ENCODE measurements around the gene NTRK2. TPM values are rescaled to one million over a fixed set of nuclear protein-coding genes. Genes with fewer than 3 reads are reported as not detected.
A peak's percentile ranks its signal among the peaks of the same experiment; 100 is the strongest.
"Not testable (repeated sequence)": the region's sequence is repeated elsewhere in the genome, so short reads cannot be mapped to it uniquely, and the experiment has no call there.

NTRK2 gene
- total RNA-seq, 2 experiments from 2014 or later, result 0.12 to 2.9 TPM

GRCh38 chr9:84869091-84869490, 199.6 kb downstream of the NTRK2 start:
- Mint-ChIP-seq H3K4me3 (no peak overlapping the region), H3K27me3 (no peaks in the 10 kb centered on the region), H3K9me3 (ENCODE audit: low read depth) (no peaks in the 10 kb centered on the region), H3K36me3 (no peaks in the 10 kb centered on the region), H3K27ac (no peak overlapping the region), H3K4me1 (no peaks in the 10 kb centered on the region)
- CTCF ChIA-PET, result no interaction called here
- ATAC-seq (no peak), DNase-seq (no peak)

GRCh38 chr9:84871983-84872382, 202.5 kb downstream of the NTRK2 start:
- no peaks in the 10 kb centered on the region for H3K9me3 Mint-ChIP-seq (ENCODE audit: low read depth)
- peaks cover 9% of the 10 kb centered on the region for H3K4me1 Mint-ChIP-seq
- no peaks in the 10 kb centered on the region for H3K36me3 Mint-ChIP-seq
- H3K4me3 Mint-ChIP-seq, result no peak overlapping the region
- CTCF ChIA-PET, result no interaction called here
- no peaks in the 10 kb centered on the region for H3K27me3 Mint-ChIP-seq
- no peak for ATAC-seq
- H3K27ac Mint-ChIP-seq, result no peak overlapping the region
- DNase-seq, result no peak

- DNase-seq, result no peak
- Mint-ChIP-seq H3K4me1 (peaks cover 9% of the 10 kb centered on the region), H3K36me3 (no peaks in the 10 kb centered on the region), H3K4me3 (no peak overlapping the region), H3K9me3 (ENCODE audit: low read depth) (no peaks in the 10 kb centered on the region), H3K27me3 (no peaks in the 10 kb centered on the region), H3K27ac (no peak overlapping the region)
- CTCF ChIA-PET, result no interaction called here
- ATAC-seq, result no peak
Measured at GRCh38 chr9:84874022-84874421, 204.5 kb downstream of the NTRK2 start.

- H3K9me3 Mint-ChIP-seq (ENCODE audit: low read depth), result no peaks in the 10 kb centered on the region
- DNase-seq (no peak), ATAC-seq (no peak)
- peaks cover 9% of the 10 kb centered on the region for H3K4me1 Mint-ChIP-seq
- no peak overlapping the region for H3K4me3 Mint-ChIP-seq
- no peaks in the 10 kb centered on the region for H3K27me3 Mint-ChIP-seq
- CTCF ChIA-PET, result no interaction called here
- no peak overlapping the region for H3K27ac Mint-ChIP-seq
- H3K36me3 Mint-ChIP-seq, result no peaks in the 10 kb centered on the region
Measured at GRCh38 chr9:84874596-84874995, 205.1 kb downstream of the NTRK2 start.

- Mint-ChIP-seq H3K27ac (no peak overlapping the region), H3K36me3 (no peaks in the 10 kb centered on the region), H3K4me3 (no peak overlapping the region), H3K4me1 (peaks cover 9% of the 10 kb centered on the region), H3K27me3 (no peaks in the 10 kb centered on the region), H3K9me3 (ENCODE audit: low read depth) (no peaks in the 10 kb centered on the region)
- no peak for DNase-seq
- CTCF ChIA-PET, result no interaction called here
- ATAC-seq, result peak; percentile 55
Measured at GRCh38 chr9:84875193-84875592, 205.7 kb downstream of the NTRK2 start.

DNA sequence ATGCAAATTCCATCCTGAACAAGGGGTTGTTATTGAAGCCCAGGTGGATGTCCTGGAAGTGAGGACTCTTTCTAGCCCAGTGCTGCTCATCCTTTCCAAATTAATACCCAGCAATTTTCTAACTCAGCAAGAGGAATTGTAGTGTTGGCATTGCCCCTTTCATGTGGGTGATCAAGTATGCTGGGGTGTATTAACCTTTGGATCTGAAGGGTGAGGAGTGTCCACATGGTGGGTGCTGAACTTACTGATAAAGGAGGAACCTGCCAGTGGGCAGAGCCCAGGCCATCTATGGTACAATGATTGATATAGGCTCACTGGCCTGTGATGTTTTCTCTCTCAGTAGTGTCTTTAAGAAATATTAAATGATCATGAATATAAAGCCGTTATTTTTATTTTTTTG, 210.1 kb downstream of the NTRK2 start:
- ATAC-seq (no peak), DNase-seq (no peak)
- peaks cover 5% of the 10 kb centered on the region for H3K4me1 Mint-ChIP-seq
- no peaks in the 10 kb centered on the region for H3K9me3 Mint-ChIP-seq (ENCODE audit: low read depth)
- CTCF ChIA-PET, result no interaction called here
- H3K27me3 Mint-ChIP-seq, result no peaks in the 10 kb centered on the region
- no peak overlapping the region for H3K27ac Mint-ChIP-seq
- H3K36me3 Mint-ChIP-seq, result no peaks in the 10 kb centered on the region
- H3K4me3 Mint-ChIP-seq, result no peak overlapping the region

GRCh38 chr9:84880835-84881234, 211.3 kb downstream of the NTRK2 start:
- no peaks in the 10 kb centered on the region for H3K27me3 Mint-ChIP-seq
- H3K27ac Mint-ChIP-seq, result no peak overlapping the region
- no peaks in the 10 kb centered on the region for H3K4me1 Mint-ChIP-seq
- H3K4me3 Mint-ChIP-seq, result no peak overlapping the region
- ATAC-seq, result no peak
- no peaks in the 10 kb centered on the region for H3K9me3 Mint-ChIP-seq (ENCODE audit: low read depth)
- no peaks in the 10 kb centered on the region for H3K36me3 Mint-ChIP-seq
- CTCF ChIA-PET, result no interaction called here
- no peak for DNase-seq

GRCh38 chr9:84886866-84887265, 217.3 kb downstream of the NTRK2 start:
- Mint-ChIP-seq H3K4me1 (no peaks in the 10 kb centered on the region), H3K27ac (no peak overlapping the region), H3K27me3 (no peaks in the 10 kb centered on the region), H3K9me3 (ENCODE audit: low read depth) (no peaks in the 10 kb centered on the region), H3K36me3 (no peaks in the 10 kb centered on the region), H3K4me3 (no peak overlapping the region)
- DNase-seq (no peak), ATAC-seq (no peak)
- CTCF ChIA-PET, result no interaction called here

GRCh38 chr9:84891924-84892323, 222.4 kb downstream of the NTRK2 start:
- Mint-ChIP-seq H3K27me3 (peaks cover 2% of the 10 kb centered on the region), H3K27ac (no peak overlapping the region), H3K9me3 (ENCODE audit: low read depth) (no peaks in the 10 kb centered on the region), H3K36me3 (no peaks in the 10 kb centered on the region), H3K4me3 (no peak overlapping the region), H3K4me1 (no peaks in the 10 kb centered on the region)
- ATAC-seq (no peak), DNase-seq (no peak)
- CTCF ChIA-PET, result no interaction called here

GRCh38 chr9:84893419-84894128, 224.0 kb downstream of the NTRK2 start:
- DNase-seq (no peak), ATAC-seq (no peak)
- H3K9me3 Mint-ChIP-seq (ENCODE audit: low read depth), result no peaks in the 10 kb centered on the region
- peaks cover 2% of the 10 kb centered on the region for H3K27me3 Mint-ChIP-seq
- no peak overlapping the region for H3K27ac Mint-ChIP-seq
- no peaks in the 10 kb centered on the region for H3K36me3 Mint-ChIP-seq
- CTCF ChIA-PET, result no interaction called here
- H3K4me1 Mint-ChIP-seq, result no peaks in the 10 kb centered on the region
- no peak overlapping the region for H3K4me3 Mint-ChIP-seq

DNA sequence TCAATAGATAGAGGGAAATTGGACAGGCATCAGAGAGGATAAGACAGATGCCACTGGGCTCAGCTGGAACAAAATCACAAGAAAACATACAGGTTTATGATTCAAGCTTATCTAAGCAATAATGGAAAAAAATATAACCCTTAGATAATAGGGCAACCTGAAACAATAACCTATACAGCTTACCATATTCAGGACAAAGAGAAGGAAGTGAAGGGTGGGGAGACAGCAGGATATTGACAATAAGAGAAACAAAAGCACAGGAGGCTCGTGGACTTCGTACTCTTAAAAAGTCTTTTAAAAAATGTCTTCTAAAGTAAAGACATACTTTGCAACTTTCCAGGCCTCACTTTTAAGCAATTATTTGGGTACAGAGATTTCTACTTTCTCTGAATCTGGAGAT, 225.3 kb downstream of the NTRK2 start:
- Mint-ChIP-seq H3K9me3 (ENCODE audit: low read depth) (no peaks in the 10 kb centered on the region), H3K4me1 (no peaks in the 10 kb centered on the region), H3K27me3 (peaks cover 2% of the 10 kb centered on the region), H3K27ac (no peak overlapping the region), H3K4me3 (no peak overlapping the region), H3K36me3 (no peaks in the 10 kb centered on the region)
- ATAC-seq (no peak), DNase-seq (no peak)
- CTCF ChIA-PET, result no interaction called here

DNA sequence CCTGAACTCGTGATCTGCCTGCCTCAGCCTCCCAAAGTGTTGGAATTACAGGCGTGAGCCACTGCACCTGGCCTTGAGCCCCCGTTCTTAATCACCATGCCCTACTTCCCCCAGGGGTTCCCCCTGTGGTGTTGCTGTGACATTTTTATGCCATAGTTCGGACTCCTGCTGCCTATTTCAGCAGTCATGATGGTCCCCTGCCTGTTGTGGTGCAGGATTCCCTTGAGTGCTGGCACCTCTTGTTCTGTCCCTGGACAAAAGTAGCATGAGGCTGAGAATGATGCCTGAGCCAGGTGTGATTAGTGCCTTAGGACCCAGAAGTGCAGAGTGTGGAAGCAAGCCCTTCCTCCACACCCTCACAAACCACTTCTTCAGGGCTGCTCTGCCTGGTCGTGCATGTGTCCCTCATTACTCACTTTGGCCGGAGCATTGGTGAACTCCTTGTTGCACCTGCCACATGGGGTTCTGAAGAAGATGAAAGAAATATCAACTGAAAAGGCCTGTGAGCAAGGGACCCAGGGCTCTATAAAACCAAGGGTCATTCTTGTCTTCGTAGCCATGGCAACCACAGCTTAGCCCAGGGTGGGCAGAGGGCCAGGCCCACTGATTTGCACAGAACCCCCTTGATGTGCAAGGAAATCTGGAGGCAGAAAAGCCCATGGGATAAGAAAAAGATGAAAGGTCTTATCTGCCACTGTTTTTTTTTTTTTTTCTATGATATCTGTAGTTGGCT, 228.0 kb downstream of the NTRK2 start:
- no peak overlapping the region for H3K4me3 Mint-ChIP-seq
- peaks cover 2% of the 10 kb centered on the region for H3K4me1 Mint-ChIP-seq
- no peak for ATAC-seq
- CTCF ChIA-PET, result interaction anchor here (0.7 kb wide), 2 partner anchors 16 to 452 kb away, joined by 3 read pairs; no protein-coding TSS in a partner anchor
- H3K9me3 Mint-ChIP-seq (ENCODE audit: low read depth), result no peaks in the 10 kb centered on the region
- H3K27me3 Mint-ChIP-seq, result peaks cover 3% of the 10 kb centered on the region
- no peak for DNase-seq
- no peaks in the 10 kb centered on the region for H3K36me3 Mint-ChIP-seq
- no peak overlapping the region for H3K27ac Mint-ChIP-seq

DNA sequence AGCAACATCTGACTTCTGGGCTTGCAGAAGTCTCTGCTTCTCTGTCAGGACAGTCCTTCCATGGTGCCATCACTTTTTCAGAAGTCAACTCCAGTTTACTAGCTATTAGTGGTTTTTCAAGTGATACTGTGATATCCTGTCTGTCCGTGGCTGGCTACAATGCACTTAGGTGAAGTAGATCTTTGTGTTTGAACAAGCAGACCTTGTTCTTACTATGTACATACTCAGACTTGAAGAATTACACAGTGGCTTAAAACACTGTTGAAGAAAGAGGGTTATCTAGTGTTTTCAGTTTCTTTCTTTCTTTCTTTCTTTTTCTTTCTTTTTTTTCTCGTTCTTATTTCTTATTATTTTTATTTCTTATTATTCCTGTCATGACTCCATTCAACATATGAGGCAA, 228.7 kb downstream of the NTRK2 start:
- no peaks in the 10 kb centered on the region for H3K9me3 Mint-ChIP-seq (ENCODE audit: low read depth)
- H3K36me3 Mint-ChIP-seq, result no peaks in the 10 kb centered on the region
- peaks cover 2% of the 10 kb centered on the region for H3K27me3 Mint-ChIP-seq
- peaks cover 2% of the 10 kb centered on the region for H3K4me1 Mint-ChIP-seq
- H3K4me3 Mint-ChIP-seq, result no peak overlapping the region
- no peak for ATAC-seq
- no peak for DNase-seq
- no peak overlapping the region for H3K27ac Mint-ChIP-seq
- CTCF ChIA-PET, result interaction anchor here (0.7 kb wide), 1 partner anchor 15 kb away, joined by 3 read pairs; no protein-coding TSS in a partner anchor

- CTCF ChIA-PET, ATAC-seq, H3K27ac Mint-ChIP-seq: not testable (repeated sequence)
Measured at GRCh38 chr9:84898618-84899017, 229.1 kb downstream of the NTRK2 start.

More at GRCh38 chr9:84898618-84899017, 229.1 kb downstream of the NTRK2 start:
- H3K9me3 Mint-ChIP-seq (ENCODE audit: low read depth); H3K4me3 Mint-ChIP-seq; H3K4me1 Mint-ChIP-seq; DNase-seq; H3K27me3 Mint-ChIP-seq; H3K36me3 Mint-ChIP-seq: not testable (repeated sequence)

Data from activated CD8-positive, alpha-beta memory T cell treated with anti-CD3 and anti-CD28 coated beads, Interleukin-2, amount 10 ng/mL, durations not matched to agents 7 days and 5 days (primary cell).